GM12874 (cell line): ENCODE data around the gene UBTD1.

Experiments used
- CTCF ChIP-seq: IDR thresholded peaks from 2 replicates; pipeline ENCODE4 v1.5.1; 2011; ENCODE audit warnings: low read depth, mild to moderate bottlenecking, control low read depth, low read length, moderate library complexity; ENCODE audit not compliant: insufficient read depth

Gene UBTD1

GRCh38 chr10:97509120-97509680 lies 10.5 kb downstream of the UBTD1 start:
- TF ChIP-seq CTCF = no peak

- no peak for TF ChIP-seq CTCF
These were observed 12.0 kb downstream of the UBTD1 start for GRCh38 chr10:97510686-97511085.

- TF ChIP-seq CTCF = no peak
These were observed 13.2 kb downstream of the UBTD1 start for GRCh38 chr10:97511711-97512440.

- no peak for TF ChIP-seq CTCF
These were observed 14.3 kb downstream of the UBTD1 start for GRCh38 chr10:97512993-97513392.

- no peak for TF ChIP-seq CTCF
These were observed 15.6 kb downstream of the UBTD1 start for GRCh38 chr10:97514344-97514743.

GRCh38 chr10:97515271-97515978 lies 16.7 kb downstream of the UBTD1 start:
- no peak for TF ChIP-seq CTCF

- no peak for TF ChIP-seq CTCF
These were observed 18.5 kb downstream of the UBTD1 start for GRCh38 chr10:97517096-97517750.
